ENCODE data around the gene LAMB3. TPM values are rescaled to one million over a fixed set of nuclear protein-coding genes. Genes with fewer than 3 reads are reported as not detected.
A peak's percentile ranks its signal among the peaks of the same experiment; 100 is the strongest.

LAMB3 gene
- total RNA-seq, 4 donors from 2014 or later: 0.17 to 1.0 (median 0.52) TPM

- WGBS: 41% methylated on average over 5 of the region's 5 CpGs
- H3K9me3 ChIP-seq: no peaks in the 10 kb centered on the region
- peaks cover 0 to 78% (median 20%) of the 10 kb centered on the region in 4 donors for H3K27me3 ChIP-seq
- TF ChIP-seq EP300 (IDR thresholded peaks at IDR 0.05) (no peak), POLR2AphosphoS5 (IDR thresholded peaks at IDR 0.05) (no peak), CTCF (IDR thresholded peaks at IDR 0.05) (no peak), POLR2A (IDR thresholded peaks at IDR 0.05; ENCODE audit: low read depth) (no peak)
- H3K36me3 ChIP-seq: no peaks in the 10 kb centered on the region
- H3K4me1 ChIP-seq: peaks cover 8 to 10% (median 9%) of the 10 kb centered on the region in 4 donors
- intact Hi-C loops (cut with DNase I): no loop called here
- no peak overlapping the region for H3K4me3 ChIP-seq
- H3K27ac ChIP-seq (replicated peaks in 1 of 4): no peak overlapping the region
- no peak for DNase-seq (ENCODE audit: extremely low spot score)
Measured at GRCh38 chr1:209585197-209585596, 67.0 kb downstream of the LAMB3 start.

- H3K4me1 ChIP-seq: peaks cover 8 to 10% (median 9%) of the 10 kb centered on the region in 4 donors
- peaks cover 0 to 85% (median 20%) of the 10 kb centered on the region in 4 donors for H3K27me3 ChIP-seq
- H3K4me3 ChIP-seq: no peak overlapping the region
- no peak overlapping the region for H3K27ac ChIP-seq (replicated peaks in 1 of 4)
- DNase-seq (ENCODE audit: extremely low spot score): no peak
- TF ChIP-seq POLR2AphosphoS5 (IDR thresholded peaks at IDR 0.05): no peak
- no peak for TF ChIP-seq CTCF (IDR thresholded peaks at IDR 0.05)
- no peak for TF ChIP-seq EP300 (IDR thresholded peaks at IDR 0.05)
- TF ChIP-seq POLR2A (IDR thresholded peaks at IDR 0.05; ENCODE audit: low read depth): no peak
- intact Hi-C loops (cut with DNase I): no loop called here
- H3K9me3 ChIP-seq: no peaks in the 10 kb centered on the region
- no peaks in the 10 kb centered on the region for H3K36me3 ChIP-seq
- 51% methylated on average over 13 of the region's 13 CpGs for WGBS
Measured at GRCh38 chr1:209584231-209584672, 68.0 kb downstream of the LAMB3 start.

GRCh38 chr1:209583408-209583807, 68.8 kb downstream of the LAMB3 start, which contains the start of gene CAMK1G:
Gene CAMK1G, plus strand, starts transcription at chr1:209583714. Its CDS starts 11,270 bp downstream, at chr1:209594984.
- peak within 1 kb of the TSS in 1 of 4 donors; percentile 20 for H3K4me3 ChIP-seq
- H3K36me3 ChIP-seq: no peaks in the 10 kb centered on the region
- H3K4me1 ChIP-seq: peaks cover 8 to 10% (median 9%) of the 10 kb centered on the region in 4 donors
- no peak for TF ChIP-seq POLR2A (IDR thresholded peaks at IDR 0.05; ENCODE audit: low read depth)
- TF ChIP-seq EP300 (IDR thresholded peaks at IDR 0.05): no peak
- no peak for TF ChIP-seq CTCF (IDR thresholded peaks at IDR 0.05)
- no peak for TF ChIP-seq POLR2AphosphoS5 (IDR thresholded peaks at IDR 0.05)
- whole genome bisulfite sequencing: 26% methylated on average over 6 of the region's 6 CpGs
- H3K27ac ChIP-seq (replicated peaks in 1 of 4): no peak within 1 kb of the TSS
- intact Hi-C loops (cut with DNase I): no loop called here
- H3K9me3 ChIP-seq: no peaks in the 10 kb centered on the region
- DNase-seq (ENCODE audit: extremely low spot score): no peak
- peaks cover 0 to 79% (median 20%) of the 10 kb centered on the region in 4 donors for H3K27me3 ChIP-seq

- peaks cover 3 to 7% (median 5%) of the 10 kb centered on the region in 4 donors for H3K4me1 ChIP-seq
- intact Hi-C loops (cut with DNase I): no loop called here
- H3K36me3 ChIP-seq: no peaks in the 10 kb centered on the region
- H3K27me3 ChIP-seq: peaks cover 0 to 64% (median 18%) of the 10 kb centered on the region in 4 donors
- no peaks in the 10 kb centered on the region for H3K9me3 ChIP-seq
- no peak overlapping the region for H3K27ac ChIP-seq (replicated peaks in 1 of 4)
- 57% methylated on average over 2 of the region's 2 CpGs for WGBS
- H3K4me3 ChIP-seq: no peak overlapping the region
- TF ChIP-seq CTCF (IDR thresholded peaks at IDR 0.05): no peak
- TF ChIP-seq POLR2A (IDR thresholded peaks at IDR 0.05; ENCODE audit: low read depth): no peak
- no peak for TF ChIP-seq EP300 (IDR thresholded peaks at IDR 0.05)
- no peak for TF ChIP-seq POLR2AphosphoS5 (IDR thresholded peaks at IDR 0.05)
- DNase-seq (ENCODE audit: extremely low spot score): no peak
Measured at GRCh38 chr1:209580577-209580976, 71.6 kb downstream of the LAMB3 start.

- Histone ChIP-seq H3K4me1 (peaks cover 0 to 4% (median 0%) of the 10 kb centered on the region in 4 donors), H3K27ac (replicated peaks in 1 of 4) (no peak overlapping the region), H3K27me3 (peaks cover 0 to 32% (median 4%) of the 10 kb centered on the region in 4 donors), H3K36me3 (no peaks in the 10 kb centered on the region), H3K9me3 (no peaks in the 10 kb centered on the region), H3K4me3 (no peak overlapping the region)
- DNase-seq (ENCODE audit: extremely low spot score): no peak
- intact Hi-C loops (cut with DNase I): loop anchor here (2.0 kb wide), 2 partner anchors 115 to 169 kb away; no protein-coding TSS in a partner anchor
- 59% methylated on average over 3 of the region's 3 CpGs for WGBS
- no peak for TF ChIP-seq EP300 (IDR thresholded peaks at IDR 0.05)
- no peak for TF ChIP-seq POLR2A (IDR thresholded peaks at IDR 0.05; ENCODE audit: low read depth)
- TF ChIP-seq POLR2AphosphoS5 (IDR thresholded peaks at IDR 0.05): no peak
- no peak for TF ChIP-seq CTCF (IDR thresholded peaks at IDR 0.05)
Measured at GRCh38 chr1:209577346-209577745, 74.9 kb downstream of the LAMB3 start.
